Osteoblast (primary cell): ENCODE measurements around the gene RCAN3. TPM values are rescaled to one million over a fixed set of nuclear protein-coding genes. Genes with fewer than 3 reads are reported as not detected.

Experiments
- DNase-seq: peaks from one replicate; pipeline ENCODE4 v3.0.0; 2011; ENCODE audit warnings: low spot score, mixed read lengths; ENCODE audit not compliant: insufficient read length; ENCODE audit errors: missing footprints
- H2AFZ ChIP-seq: 2 replicates; pipeline ENCODE4 v1.6.0; 2011; ENCODE audit warnings: mild to moderate bottlenecking, low read length
- H3K27ac ChIP-seq: 2 replicates; pipeline ENCODE4 v1.5.1; 2011; ENCODE audit warnings: mild to moderate bottlenecking, low read depth, low read length, moderate library complexity
- H3K27me3 ChIP-seq: 2 replicates; pipeline ENCODE4 v1.6.0; 2012; ENCODE audit warnings: mild to moderate bottlenecking, control low read depth, inconsistent platforms, low read length, moderate library complexity; ENCODE audit not compliant: insufficient read depth
- H3K36me3 ChIP-seq: 2 replicates; pipeline ENCODE4 v1.5.1; 2011; ENCODE audit warnings: mild to moderate bottlenecking, low read length, control low read depth, moderate library complexity; ENCODE audit not compliant: insufficient read depth
- H3K4me1 ChIP-seq: 2 replicates; pipeline ENCODE4 v1.5.1; 2011; ENCODE audit warnings: mild to moderate bottlenecking, low read length, control low read depth, moderate library complexity; ENCODE audit not compliant: insufficient read depth
- H3K4me2 ChIP-seq: 2 replicates; pipeline ENCODE4 v1.6.0; 2011; ENCODE audit warnings: mild to moderate bottlenecking, low read length; ENCODE audit not compliant: insufficient read depth
- H3K4me3 ChIP-seq: fragments of 200-600 bp; sonication (generic); 3 replicates; pipeline ENCODE4 v1.5.1; 2012; ENCODE audit warnings: mild to moderate bottlenecking, low read length, inconsistent platforms; ENCODE audit not compliant: insufficient read depth
- H3K79me2 ChIP-seq: 2 replicates; pipeline ENCODE4 v1.6.0; 2012; ENCODE audit warnings: mild to moderate bottlenecking, low read length, control low read depth, inconsistent platforms; ENCODE audit not compliant: insufficient read depth
- H3K9me3 ChIP-seq: 2 replicates; pipeline ENCODE4 v1.5.1; 2011; ENCODE audit warnings: low read depth, low read length, control low read depth
- H4K20me1 ChIP-seq: 2 replicates; pipeline ENCODE4 v1.6.0; 2012; ENCODE audit warnings: mild to moderate bottlenecking, low read length, control low read depth; ENCODE audit not compliant: insufficient read depth
- CTCF ChIP-seq: IDR thresholded peaks from 2 replicates; pipeline ENCODE4 v1.5.1; 2011; ENCODE audit warnings: mild to moderate bottlenecking, low read depth, low read length, moderate library complexity; ENCODE audit errors: extremely low read depth
- total RNA-seq: library from RNA; depleted of rRNA; stranded (reverse); fragments of >200 nt; gene quantifications from 2 replicates; pipeline ENCODE4 v1.2.3, GENCODE V29; 2012

The RCAN3 gene
- total RNA-seq, 1 donor = 1.8 TPM

GRCh38 chr1:24575905-24576587, 73.4 kb downstream of the RCAN3 start:
- TF ChIP-seq CTCF = no peak
- H2AFZ ChIP-seq = no peak overlapping the region
- H3K4me3 ChIP-seq = no peak overlapping the region
- no peak for DNase-seq
- H3K9me3 ChIP-seq = no peaks in the 10 kb centered on the region
- no peaks in the 10 kb centered on the region for H3K4me1 ChIP-seq
- H3K27me3 ChIP-seq = peaks cover 3% of the 10 kb centered on the region
- no peak overlapping the region for H3K4me2 ChIP-seq
- H3K36me3 ChIP-seq = no peaks in the 10 kb centered on the region
- H3K27ac ChIP-seq = no peak overlapping the region
- no peaks in the 10 kb centered on the region for H4K20me1 ChIP-seq
- H3K79me2 ChIP-seq = no peaks in the 10 kb centered on the region

DNA sequence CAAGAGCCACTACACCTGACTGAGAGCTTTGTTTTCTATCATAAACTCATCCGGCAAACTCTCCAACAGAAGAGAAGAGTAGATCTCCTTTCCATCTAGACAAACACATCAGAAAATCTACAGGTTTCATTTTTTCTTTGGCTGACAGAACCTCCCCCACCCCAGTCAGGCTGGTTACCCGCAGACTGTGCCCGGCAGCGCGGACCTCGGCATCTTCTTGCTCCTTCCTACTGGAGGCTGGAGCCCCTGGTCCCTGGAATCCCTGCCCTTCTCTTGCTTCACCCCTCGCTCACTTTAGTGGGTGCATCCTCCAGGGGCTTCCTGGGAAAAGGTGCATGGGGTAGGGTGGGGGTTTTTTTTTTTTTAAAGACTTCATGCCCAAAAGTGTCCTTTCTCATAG, 76.2 kb downstream of the RCAN3 start:
- Histone ChIP-seq H3K27ac (no peak overlapping the region), H2AFZ (no peak overlapping the region), H3K79me2 (no peaks in the 10 kb centered on the region), H3K4me1 (no peaks in the 10 kb centered on the region), H3K4me2 (no peak overlapping the region), H3K9me3 (no peaks in the 10 kb centered on the region), H3K36me3 (no peaks in the 10 kb centered on the region), H4K20me1 (no peaks in the 10 kb centered on the region), H3K4me3 (no peak overlapping the region), H3K27me3 (peaks cover 11% of the 10 kb centered on the region)
- DNase-seq = no peak
- TF ChIP-seq CTCF = no peak

DNA sequence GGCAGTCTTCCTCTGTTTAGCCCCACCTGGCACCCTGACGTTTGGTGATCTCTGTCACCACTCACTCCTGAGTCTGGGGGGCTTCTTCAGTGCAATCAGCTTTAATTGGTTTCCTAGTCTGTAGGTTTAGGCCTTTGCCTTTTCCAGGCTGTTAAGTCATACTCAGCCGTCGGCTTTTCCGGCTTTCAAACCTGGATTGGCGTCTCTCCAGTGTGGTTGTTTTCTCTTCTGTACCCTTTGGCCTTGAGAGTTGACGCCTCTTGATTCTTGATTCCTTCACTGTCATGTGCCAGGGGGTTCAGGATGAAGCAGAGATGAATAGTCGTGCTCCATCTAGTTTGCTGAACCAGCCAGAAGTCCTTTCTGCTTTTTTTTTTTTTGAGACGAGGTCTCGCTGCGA, 78.1 kb downstream of the RCAN3 start:
- no peak overlapping the region for H3K27ac ChIP-seq
- no peak overlapping the region for H3K4me3 ChIP-seq
- no peaks in the 10 kb centered on the region for H3K4me1 ChIP-seq
- no peaks in the 10 kb centered on the region for H3K36me3 ChIP-seq
- H3K79me2 ChIP-seq = no peaks in the 10 kb centered on the region
- peaks cover 20% of the 10 kb centered on the region for H3K27me3 ChIP-seq
- H4K20me1 ChIP-seq = no peaks in the 10 kb centered on the region
- no peaks in the 10 kb centered on the region for H3K9me3 ChIP-seq
- DNase-seq = no peak
- H3K4me2 ChIP-seq = no peak overlapping the region
- H2AFZ ChIP-seq = no peak overlapping the region
- TF ChIP-seq CTCF = no peak

DNA sequence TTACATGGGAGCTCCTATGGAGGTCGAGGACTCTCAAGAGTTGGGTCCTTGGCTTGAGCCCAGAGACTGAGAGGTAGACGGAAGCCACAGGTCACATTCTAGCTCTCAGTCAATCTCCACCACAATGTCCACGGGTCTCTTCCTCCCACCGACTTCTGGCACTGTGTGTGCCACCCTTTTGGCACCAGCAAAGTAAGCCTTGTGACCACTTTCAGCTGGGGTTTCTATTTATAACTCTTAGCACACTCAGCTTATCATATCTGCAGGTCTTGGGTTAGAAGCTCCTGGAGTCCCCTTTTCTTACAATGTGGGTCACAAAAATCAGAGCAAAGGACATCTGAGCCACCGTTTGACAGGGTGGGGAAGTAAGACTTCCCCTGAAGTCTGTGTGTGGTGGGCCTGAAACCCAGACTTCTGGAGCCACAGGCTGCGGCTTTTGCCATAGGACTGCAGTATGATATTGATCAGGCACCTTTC, 81.6 kb downstream of the RCAN3 start:
- H3K36me3 ChIP-seq = no peaks in the 10 kb centered on the region
- H3K27me3 ChIP-seq = peaks cover 18% of the 10 kb centered on the region
- H3K4me3 ChIP-seq = no peak overlapping the region
- no peak overlapping the region for H3K27ac ChIP-seq
- H3K4me2 ChIP-seq = no peak overlapping the region
- no peak for DNase-seq
- no peak overlapping the region for H2AFZ ChIP-seq
- H3K4me1 ChIP-seq = no peaks in the 10 kb centered on the region
- no peaks in the 10 kb centered on the region for H3K79me2 ChIP-seq
- no peaks in the 10 kb centered on the region for H3K9me3 ChIP-seq
- TF ChIP-seq CTCF = no peak
- H4K20me1 ChIP-seq = no peaks in the 10 kb centered on the region
